GM20000 (cell line): ENCODE results near the gene CACNA2D2.
A peak's percentile ranks its signal among the peaks of the same experiment; 100 is the strongest.

ENCODE experiments used
- DNase-seq: peaks from one replicate; pipeline ENCODE4 v3.0.0; 2012; ENCODE audit warnings: low spot score
- CTCF ChIP-seq: IDR thresholded peaks from 2 replicates; pipeline ENCODE4 v1.5.1; 2012; ENCODE audit warnings: mild to moderate bottlenecking, control low read depth; ENCODE audit errors: extremely low read depth, missing control alignments

CACNA2D2 gene

GRCh38 chr3:50350527-50351322 lies 152.7 kb downstream of the CACNA2D2 start, which contains the start of the genes CYB561D2 and NPRL2:
CYB561D2 (plus strand) TSS chr3:50350862; CDS start chr3:50351434, 572 bp downstream.
NPRL2 (minus strand) TSS chr3:50350775; CDS start chr3:50350652, 123 bp downstream.
- DNase-seq, result peak; percentile 95
- no peak for TF ChIP-seq CTCF

GRCh38 chr3:50350213-50350526 lies 153.3 kb downstream of the CACNA2D2 start:
- TF ChIP-seq CTCF, result no peak
- DNase-seq, result no peak

- peak; percentile 68 for DNase-seq
- peak; percentile 39 for TF ChIP-seq CTCF
Observed at GRCh38 chr3:50347187-50347813, 156.1 kb downstream of the CACNA2D2 start.

- DNase-seq, result peak; percentile 85
- TF ChIP-seq CTCF, result no peak
Observed at GRCh38 chr3:50345586-50346234, 157.7 kb downstream of the CACNA2D2 start, which contains the start of gene ZMYND10. ZMYND10 (minus strand) TSS chr3:50345732; CDS start chr3:50345579, 153 bp downstream.

GRCh38 chr3:50345008-50345407 lies 158.4 kb downstream of the CACNA2D2 start:
- DNase-seq, result no peak
- TF ChIP-seq CTCF, result no peak

GRCh38 chr3:50342813-50343633 lies 160.4 kb downstream of the CACNA2D2 start:
- DNase-seq, result no peak
- no peak for TF ChIP-seq CTCF
